ENCODE results near the gene ARHGAP4.

The ARHGAP4 gene

DNA sequence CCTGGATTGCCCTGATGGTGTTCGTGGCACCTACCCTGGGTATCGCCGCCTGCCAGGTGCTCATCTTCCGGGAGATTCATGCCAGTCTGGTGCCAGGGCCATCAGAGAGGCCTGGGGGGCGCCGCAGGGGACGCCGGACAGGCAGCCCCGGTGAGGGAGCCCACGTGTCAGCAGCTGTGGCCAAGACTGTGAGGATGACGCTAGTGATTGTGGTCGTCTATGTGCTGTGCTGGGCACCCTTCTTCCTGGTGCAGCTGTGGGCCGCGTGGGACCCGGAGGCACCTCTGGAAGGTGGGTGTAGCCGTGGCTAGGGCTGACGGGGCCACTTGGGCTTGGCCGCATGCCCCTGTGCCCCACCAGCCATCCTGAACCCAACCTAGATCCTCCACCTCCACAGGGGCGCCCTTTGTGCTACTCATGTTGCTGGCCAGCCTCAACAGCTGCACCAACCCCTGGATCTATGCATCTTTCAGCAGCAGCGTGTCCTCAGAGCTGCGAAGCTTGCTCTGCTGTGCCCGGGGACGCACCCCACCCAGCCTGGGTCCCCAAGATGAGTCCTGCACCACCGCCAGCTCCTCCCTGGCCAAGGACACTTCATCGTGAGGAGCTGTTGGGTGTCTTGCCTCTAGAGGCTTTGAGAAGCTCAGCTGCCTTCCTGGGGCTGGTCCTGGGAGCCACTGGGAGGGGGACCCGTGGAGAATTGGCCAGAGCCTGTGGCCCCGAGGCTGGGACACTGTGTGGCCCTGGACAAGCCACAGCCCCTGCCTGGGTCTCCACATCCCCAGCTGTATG, 19.7 kb downstream of the ARHGAP4 start:
- no peak for DNase-seq (ENCODE audit: low read depth in 2 of 2)

DNA sequence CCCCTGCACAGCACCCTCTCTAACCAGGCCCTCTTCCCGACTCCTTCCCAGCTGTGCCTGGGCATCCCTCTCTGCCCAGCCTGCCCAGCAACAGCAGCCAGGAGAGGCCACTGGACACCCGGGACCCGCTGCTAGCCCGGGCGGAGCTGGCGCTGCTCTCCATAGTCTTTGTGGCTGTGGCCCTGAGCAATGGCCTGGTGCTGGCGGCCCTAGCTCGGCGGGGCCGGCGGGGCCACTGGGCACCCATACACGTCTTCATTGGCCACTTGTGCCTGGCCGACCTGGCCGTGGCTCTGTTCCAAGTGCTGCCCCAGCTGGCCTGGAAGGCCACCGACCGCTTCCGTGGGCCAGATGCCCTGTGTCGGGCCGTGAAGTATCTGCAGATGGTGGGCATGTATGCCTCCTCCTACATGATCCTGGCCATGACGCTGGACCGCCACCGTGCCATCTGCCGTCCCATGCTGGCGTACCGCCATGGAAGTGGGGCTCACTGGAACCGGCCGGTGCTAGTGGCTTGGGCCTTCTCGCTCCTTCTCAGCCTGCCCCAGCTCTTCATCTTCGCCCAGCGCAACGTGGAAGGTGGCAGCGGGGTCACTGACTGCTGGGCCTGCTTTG, 20.5 kb downstream of the ARHGAP4 start:
- no peak for DNase-seq (ENCODE audit: low read depth in 2 of 2)

DNA sequence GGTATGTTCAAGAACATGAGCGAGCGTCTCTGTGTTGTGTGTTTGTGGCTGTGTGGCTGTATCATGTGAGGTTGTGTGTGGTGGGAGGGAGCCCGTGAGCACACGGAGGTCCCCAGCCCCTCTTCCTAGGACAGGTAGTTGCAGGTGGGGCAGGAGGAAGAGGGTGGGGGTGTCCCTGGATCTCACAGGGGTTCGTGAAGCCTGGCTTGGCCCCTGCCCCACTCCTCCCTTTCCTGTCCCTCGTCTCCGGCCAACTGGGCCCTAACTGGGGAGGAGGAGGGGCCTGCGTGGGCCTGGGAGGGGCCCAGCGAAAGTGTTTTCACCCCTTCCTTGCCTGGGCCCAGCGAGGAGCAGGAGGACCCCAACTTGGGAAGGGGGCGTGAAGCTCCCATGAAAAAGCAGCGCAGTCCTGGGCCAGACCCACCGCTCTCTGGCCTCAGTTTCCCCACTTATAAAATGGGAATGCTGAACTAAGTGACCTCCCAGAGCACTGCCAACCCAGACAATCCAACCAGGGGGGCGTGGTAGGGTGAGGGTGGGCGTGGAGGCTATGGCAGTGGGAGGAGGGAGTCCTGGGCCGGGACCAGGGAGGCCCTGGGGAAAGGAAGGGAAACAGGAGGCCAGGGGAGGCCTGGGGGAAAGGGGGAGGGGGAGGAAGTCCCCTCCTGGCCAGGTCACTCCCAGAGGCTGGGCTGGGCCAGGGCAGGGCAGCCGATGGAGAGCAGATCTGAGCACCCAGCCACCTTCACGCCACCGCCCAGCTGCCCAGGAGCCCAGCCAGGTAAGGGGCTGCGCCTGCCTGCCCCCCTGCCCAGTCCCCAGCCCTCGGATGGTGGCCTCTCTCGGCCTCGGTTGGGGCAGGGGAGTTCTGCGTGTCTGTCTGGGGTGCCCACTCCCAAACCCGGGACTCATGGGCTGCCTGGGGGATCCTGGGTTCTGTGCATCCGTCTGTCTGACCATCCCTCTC, 21.8 kb downstream of the ARHGAP4 start, which contains the start of gene AVPR2:
Gene AVPR2, plus strand, starts transcription at position 683 of the 967 bp plus-strand sequence. CDS start 473 bp downstream, outside the sequence.
- no peak for DNase-seq (ENCODE audit: low read depth in 2 of 2)

DNA sequence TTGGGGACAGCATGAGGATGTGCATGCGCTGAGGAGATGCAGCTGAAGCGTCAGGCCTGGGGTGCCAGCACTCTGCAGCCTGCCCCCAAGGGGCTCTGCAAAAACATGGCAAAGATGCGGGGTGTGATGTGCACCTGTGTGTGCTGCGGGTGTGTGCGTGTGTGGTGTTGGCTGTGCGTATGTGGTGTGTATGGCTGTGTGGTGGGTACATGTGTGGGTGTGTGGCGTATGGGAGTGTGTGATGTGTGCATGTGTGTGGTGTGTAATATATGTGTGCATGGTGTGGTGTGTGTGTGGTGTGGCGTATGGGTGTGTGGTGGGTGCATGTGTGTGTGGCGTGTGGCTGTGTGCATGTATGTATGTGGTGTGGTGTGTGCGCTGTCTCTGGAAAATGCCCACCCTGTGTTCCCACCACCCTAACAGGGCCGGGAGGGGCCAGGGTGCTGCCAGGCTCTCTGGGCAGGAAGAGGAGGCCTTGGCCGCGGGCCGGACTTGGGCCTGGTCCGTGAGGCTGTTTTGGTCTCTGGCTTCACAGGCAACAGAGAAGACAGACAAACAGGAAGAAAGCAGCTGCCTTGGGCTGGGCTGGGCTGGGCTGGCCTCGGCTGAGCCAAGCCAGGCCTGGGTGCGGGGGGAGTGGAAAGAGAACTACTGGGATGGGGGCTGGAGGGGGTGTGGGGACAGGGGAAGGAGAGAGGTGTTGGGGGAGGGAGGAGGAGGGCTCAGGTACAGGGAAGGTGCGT, 22.7 kb downstream of the ARHGAP4 start:
- no peak for DNase-seq (ENCODE audit: low read depth in 2 of 2)

DNA sequence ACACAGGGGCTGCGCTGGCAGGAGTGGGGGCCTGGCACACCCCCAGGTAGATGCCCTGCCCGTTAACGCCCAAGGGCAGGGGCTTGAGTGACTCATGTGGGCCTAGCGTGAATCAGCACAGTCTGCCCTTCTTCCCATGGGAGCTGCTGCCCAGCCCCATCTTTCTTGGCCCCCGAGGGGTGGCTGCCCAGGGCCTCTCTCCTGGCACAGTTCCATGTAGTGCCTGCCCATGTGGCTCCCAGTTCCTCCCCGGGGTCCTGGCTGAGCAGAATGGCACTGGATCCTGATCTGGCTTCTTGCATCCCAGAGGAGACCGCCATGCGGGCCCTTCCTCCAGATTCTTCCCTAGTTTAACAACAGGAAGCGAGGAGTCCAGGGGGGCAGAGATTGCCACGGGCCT, 23.7 kb downstream of the ARHGAP4 start:
- DNase-seq (ENCODE audit: low read depth in 2 of 2) = no peak

DNA sequence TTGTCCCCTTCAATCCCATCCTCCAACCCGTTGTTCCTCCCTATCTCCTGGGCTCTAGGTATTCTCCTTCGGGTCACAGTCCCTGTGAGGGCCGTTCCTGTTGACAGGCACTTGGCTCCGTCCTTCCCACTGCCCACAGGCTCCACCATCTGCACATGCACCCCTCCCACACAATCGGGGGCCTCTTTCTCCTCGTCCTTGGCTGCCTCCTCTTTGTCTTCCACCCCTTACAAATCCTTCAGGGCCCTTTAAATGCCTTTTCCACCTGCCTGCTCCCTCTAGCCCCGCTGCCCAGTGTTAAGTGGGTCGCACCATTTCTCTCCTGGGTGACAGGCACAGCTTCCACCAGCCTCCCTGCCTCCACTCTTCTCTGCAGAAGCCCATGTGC, 24.3 kb downstream of the ARHGAP4 start:
- no peak for DNase-seq (ENCODE audit: low read depth in 2 of 2)

DNA sequence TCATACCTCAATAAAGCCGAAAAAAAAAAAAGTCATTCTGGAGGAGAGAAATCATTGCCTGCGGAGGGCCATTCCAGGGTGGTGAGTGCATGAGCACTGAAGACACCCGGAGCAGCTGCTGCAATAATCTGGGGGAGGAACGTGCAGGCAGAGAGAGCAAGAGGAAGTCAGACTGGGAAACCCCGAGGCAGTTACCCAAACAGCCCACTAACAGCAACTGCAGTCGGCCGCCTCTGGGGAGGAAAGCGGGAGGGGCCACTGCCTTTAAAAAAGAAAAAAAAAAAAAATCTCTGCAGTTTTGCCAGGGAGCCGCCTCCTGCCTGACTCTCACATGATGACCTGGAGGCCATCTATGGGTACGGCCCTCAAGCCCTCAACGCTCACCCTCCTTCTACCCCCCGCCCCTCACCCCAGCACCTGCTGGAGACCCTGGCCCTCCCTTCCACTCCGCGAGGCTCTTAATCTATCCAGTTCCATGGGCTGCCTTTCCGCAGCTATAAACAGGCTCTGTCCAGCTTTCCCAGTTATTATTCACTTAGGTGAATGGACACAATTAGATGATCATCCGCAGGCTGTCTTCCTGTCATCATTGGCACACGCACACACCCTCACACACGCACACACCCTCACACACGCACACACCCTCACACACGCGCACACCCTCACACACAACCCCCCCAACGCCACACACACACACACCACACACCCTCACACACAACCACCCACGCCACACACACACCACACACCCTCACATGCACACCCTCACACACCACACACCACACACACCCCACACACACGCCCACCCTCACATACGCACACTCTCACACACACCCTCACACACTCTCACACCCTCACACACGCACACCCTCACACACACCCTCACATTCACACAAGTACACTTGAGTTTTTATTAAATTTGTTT, 25.0 kb downstream of the ARHGAP4 start:
- peak; percentile 11 to 16 for DNase-seq (ENCODE audit: low read depth in 2 of 2)

DNA sequence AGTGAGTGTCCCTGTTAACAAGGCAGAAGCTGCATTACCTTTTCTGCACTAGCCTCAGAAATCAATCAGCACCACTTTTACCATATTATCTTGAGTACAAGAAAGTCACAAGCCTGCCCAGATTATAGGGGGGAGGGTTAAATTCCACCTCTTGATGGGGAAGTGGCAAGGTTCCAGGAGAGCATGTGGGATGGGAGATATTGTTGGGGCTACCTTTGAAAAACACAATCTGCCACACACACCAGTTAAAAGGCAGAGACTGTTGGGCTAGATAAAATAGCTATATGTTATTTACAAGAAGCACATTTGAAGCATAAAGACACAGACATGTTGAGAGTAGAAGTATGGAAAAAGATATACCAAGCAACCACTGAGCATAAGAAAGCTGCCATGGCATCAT, 28.2 kb downstream of the ARHGAP4 start:
- no peak for DNase-seq (ENCODE audit: low read depth in 2 of 2)

DNA sequence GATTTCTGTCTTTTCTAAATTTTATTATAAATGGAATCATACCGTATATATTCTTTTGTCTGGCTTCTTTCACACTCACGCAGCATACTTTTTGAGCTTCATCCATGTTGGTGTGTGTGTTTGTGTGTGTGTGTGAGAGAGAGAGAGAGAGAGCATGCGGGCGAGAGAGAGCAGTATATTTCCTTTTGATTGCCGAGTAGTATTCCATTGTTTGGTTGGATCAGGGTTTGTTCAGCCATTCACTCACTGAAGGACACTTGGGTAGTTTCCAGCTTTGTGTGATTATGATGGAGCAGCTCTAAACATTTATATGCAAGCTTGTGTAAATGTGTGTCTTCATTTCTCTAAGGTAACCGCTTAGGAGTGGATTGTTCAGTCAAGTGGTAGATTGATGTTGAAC, 36.9 kb downstream of the ARHGAP4 start:
- no peak for DNase-seq (ENCODE audit: low read depth in 2 of 2)

DNA sequence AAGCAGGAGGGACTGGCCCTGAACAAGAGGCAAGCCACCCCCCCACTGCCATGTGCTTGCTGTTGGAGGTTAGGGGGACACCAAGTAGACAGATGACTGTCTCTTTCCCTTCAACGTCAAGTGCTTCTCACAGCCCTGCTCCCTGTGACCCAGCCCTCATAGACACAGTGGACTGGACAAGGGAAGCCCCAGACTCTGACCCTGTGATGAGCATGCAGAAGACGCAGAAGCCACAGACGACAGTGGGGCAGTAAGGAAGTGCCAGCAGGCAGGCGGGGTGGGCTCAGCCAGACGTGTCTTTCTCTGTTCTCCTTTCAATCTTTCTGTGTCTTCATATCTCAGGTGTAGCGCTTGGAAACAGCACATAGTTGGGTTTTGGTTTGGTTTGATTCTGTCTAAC, 37.7 kb downstream of the ARHGAP4 start:
- DNase-seq (ENCODE audit: low read depth in 2 of 2) = no peak

DNA sequence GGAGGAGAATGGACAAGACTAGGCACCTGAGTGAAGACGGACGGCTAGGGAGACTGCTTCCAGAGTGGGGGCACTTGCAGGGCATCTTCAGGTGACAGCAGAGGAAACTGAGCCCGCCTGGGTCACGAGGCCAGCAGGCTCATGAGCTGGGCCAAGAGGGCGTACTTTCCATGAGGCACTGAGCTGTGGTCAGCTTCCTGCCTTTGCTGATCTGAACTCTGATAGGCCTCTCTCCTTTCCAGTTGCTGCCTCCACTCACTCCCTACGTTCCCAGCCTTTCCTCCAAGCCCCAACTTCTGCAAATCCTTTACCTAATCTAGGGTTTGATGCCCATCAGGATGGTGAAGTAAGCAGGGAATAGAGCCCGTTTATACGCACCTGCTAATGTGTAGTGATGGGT, 38.7 kb downstream of the ARHGAP4 start:
- no peak for DNase-seq (ENCODE audit: low read depth in 2 of 2)

DNA sequence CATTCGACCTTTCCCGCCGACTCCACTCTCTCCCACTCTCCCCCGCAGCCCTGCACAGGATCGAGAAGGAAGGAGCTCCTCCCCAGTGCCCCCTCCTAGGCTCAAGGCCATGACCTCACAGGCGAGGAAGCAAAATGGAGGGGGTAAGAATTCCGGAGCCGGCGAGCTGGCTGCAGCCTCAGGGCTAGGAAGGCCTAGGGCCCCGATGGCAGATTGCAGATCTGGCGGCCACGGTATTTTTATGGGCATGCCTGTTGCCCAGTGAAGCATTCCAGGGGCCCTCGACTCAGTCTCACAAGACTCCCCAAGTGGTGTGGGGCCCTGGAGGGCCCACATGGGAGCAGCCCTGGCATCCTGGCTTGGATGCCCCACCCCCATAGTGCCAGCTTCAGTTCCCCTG, 39.1 kb downstream of the ARHGAP4 start:
- DNase-seq (ENCODE audit: low read depth in 2 of 2) = no peak

DNA sequence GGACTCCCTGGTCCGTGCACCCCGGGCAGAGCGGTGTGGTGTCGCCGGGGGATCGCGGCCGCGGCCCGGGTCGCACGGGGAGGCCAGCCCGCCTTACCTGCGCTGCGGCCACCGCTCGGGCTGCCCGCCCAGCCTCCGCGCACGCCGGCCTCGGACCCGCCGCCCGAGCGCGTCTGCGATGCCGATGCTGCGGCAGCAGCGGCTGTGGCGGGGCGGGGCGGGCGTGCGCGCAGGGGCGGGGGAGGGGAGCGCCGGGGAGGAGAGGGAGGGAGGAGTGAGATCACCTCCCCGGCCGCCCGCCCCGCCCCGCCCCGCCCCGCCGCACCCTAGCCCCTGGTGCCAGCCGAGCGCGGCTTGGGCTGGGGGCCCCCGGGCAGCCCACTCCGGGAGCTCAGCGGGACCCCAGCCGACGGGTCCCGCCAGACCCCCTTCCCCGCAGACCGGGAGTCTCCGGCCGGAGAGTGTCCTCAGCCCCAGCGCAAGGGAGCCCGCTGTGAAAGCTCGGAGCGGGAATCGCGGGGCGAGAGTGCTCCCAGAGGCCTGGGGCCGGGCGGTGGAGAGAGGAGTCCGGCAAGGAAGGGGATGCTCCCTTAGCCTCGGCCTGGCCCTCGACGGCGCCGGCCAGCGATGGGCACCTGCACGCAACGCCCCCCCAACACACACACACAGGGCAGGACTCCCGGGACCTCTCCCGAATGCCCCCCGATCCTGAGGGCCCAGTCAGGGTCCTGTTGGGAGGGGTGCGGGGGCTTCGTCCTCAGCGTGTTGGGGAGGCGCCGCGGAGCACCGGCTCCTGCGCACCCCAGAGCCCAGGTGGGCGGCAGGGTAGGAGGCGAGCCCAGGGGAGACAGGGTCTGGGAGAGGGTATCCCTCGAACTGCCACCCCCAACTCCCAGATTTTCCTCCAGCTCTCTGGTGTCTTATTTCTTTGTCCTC, 39.8 kb downstream of the ARHGAP4 start, which contains the start of gene L1CAM:
Gene L1CAM, minus strand, starts transcription at position 206 of the 936 bp plus-strand sequence. CDS start 10,337 bp downstream, outside the sequence.
- DNase-seq (ENCODE audit: low read depth in 2 of 2) = peak in 1 of 2 donors; percentile 10

DNA sequence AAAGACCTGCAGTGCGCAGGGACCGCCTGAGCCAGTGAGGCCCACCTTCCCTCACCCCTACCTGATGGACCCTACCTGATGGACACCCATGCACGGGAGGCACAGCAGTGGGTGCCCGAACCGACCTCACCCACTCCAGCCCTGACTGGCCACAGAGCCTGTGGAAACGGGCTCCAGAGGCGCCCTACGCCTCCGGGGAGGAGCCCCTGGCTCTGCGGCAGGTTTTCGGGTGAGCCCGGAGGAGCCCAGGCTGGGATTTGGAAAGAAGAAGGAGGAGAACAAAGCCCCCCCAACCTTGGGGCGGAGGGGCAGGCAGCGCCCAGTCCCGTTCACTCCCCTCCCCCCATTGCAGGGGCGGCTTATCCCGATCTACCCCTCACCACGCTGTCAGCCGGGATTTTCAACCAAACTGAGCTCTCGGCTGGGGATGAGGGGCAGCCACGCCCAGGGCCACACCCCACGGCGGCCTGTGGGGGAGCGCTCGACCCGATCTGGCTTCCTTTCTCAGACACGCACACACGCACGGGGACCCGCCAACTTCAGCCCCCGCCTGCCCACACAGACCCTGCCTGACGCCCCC, 40.8 kb downstream of the ARHGAP4 start:
- no peak for DNase-seq (ENCODE audit: low read depth in 2 of 2)

DNA sequence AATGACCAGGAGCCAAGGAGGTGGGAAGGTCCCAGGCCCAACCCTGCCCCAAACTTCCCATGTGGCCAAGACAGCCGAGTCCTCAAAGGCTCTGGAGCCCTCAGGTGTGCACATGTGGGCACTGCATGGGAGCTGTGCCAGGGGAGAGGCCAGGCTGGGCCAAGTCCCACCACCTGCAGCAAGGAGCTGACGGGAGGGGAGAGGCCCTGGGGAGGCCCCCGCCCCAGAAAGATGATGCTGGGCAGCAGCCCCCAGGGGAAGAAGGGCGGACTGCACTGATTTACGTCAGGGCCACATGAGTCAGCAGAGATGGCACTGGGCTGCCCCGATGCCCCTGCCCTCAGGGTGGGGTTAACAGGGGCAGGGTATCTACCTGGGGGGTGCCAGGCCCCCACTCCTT, 41.5 kb downstream of the ARHGAP4 start:
- no peak for DNase-seq (ENCODE audit: low read depth in 2 of 2)

DNA sequence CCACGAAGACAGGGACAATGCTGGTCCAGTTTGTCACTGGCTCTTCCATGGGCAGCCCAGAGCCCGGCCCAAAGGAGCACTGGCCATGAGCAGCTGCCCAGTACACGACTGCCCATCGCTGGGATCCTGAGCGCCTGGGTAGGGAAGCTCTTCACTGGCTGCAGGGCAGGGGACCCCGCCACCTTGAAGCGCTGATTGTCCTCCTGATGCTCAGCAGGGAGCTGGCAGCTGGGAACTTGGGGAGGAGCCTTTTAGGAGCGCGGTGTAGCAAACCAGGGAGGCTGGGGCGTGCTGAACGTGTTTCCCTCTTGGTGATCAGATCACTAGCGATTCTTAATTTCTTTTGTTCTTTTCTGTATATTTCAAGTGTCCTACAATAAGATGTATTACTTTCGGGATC, 41.9 kb downstream of the ARHGAP4 start:
- no peak for DNase-seq (ENCODE audit: low read depth in 2 of 2)

DNA sequence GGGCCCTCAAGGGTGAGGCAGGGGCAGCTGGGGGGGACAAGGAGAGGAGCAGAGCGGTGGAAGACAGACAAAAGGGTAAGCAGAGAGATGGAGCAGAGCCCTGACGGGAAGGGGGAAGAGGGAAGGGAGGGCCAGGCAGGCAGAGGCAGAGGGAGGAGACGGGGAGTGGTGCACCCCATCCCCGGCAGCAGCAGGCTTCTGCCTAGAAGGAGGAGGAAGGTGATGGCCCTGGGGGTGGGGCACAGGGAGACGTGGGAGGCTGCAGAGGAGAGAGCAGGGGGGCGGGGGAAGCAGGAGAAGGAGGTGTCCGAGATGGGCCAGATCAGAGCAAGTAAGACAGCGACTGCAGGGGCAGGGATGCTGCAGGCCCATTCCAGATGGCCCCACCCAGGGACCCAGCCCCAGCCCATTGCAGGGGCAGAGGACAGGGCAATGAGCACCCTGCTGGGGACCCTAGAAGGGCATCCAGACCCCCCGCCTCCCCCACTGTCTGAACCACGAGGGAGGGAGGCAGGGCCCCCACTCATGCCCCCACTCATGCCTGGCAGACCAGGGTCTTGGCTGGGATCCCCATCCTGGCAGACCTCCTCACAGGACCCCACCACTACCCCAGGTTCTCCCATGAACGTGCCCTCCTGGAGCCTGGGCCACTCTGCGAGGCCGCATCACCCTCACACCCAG, 42.8 kb downstream of the ARHGAP4 start:
- DNase-seq (ENCODE audit: low read depth in 2 of 2) = no peak

DNA sequence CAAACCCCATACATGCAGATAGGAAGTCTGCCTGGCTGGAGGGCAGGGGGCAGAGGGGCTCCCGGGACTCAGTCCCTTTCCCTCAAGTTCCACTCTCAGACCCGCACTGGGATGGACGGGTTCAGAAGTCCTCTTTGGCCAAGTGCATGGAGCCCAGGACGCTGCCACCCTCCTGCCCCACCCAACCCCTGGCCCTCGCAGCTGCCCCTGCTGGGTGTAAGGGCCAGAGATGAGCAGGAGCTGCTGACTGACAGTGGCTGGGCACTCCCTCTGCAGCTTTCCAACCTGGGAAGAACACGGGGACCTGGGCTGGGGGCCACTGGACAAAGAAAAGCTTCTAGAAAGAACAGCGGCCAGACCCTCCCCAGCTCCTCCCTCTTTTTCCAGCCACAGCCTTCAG, 43.5 kb downstream of the ARHGAP4 start:
- no peak for DNase-seq (ENCODE audit: low read depth in 2 of 2)

Measured in stimulated activated CD4-positive, alpha-beta T cell treated with anti-CD3 and anti-CD28 coated beads, Interleukin-1b, Interleukin-23, amount 100 ng/mL, for 1 hour (primary cell).